ENCODE measurements around the gene LUC7L3. TPM values are rescaled to one million over a fixed set of nuclear protein-coding genes. Genes with fewer than 3 reads are reported as not detected.

Gene LUC7L3
- total RNA-seq, 2 donors from 2014 or later, result 122 to 169 TPM

- Mint-ChIP-seq H3K27ac (no peak overlapping the region), H3K4me1 (peaks cover 19% of the 10 kb centered on the region), H3K27me3 (ENCODE audit: insufficient read depth) (no peaks in the 10 kb centered on the region), H3K9me3 (no peaks in the 10 kb centered on the region), H3K36me3 (ENCODE audit: low read depth) (peaks cover 10% of the 10 kb centered on the region), H3K4me3 (no peak overlapping the region)
- H3K9ac ChIP-seq (ENCODE audit: extremely low read depth, low read length, poor library complexity, severe bottlenecking), result no peak overlapping the region
- no peaks in the 10 kb centered on the region for H3K9me3 ChIP-seq (ENCODE audit: control insufficient read depth, low read length)
- H3K27me3 ChIP-seq (ENCODE audit: control insufficient read depth, insufficient read depth, low read length, poor library complexity, severe bottlenecking), result no peaks in the 10 kb centered on the region
- no peak overlapping the region for H3K4me3 ChIP-seq (ENCODE audit: low read length)
- 71% methylated on average over 2 of the region's 2 CpGs; no CpG with 5 or more reads in 1 of the 2 experiments for WGBS, 2 experiments (ENCODE audit: insufficient coverage in 1 of 2, insufficient read length in 1 of 2)
- H3K4me1 ChIP-seq (ENCODE audit: control insufficient read depth, insufficient read depth, low read length), result peaks cover 3% of the 10 kb centered on the region
- no peak overlapping the region for H3K27ac ChIP-seq (ENCODE audit: low read depth, low read length)
- DNase-seq, result peak; percentile 43
- TF ChIP-seq CTCF (conservative IDR thresholded peaks at IDR 0.05), result no peak
- H3K36me3 ChIP-seq (ENCODE audit: control insufficient read depth, insufficient read depth, low read length), result no peaks in the 10 kb centered on the region
Observed at GRCh38 chr17:50710025-50710424, 9.4 kb upstream of the LUC7L3 start.

- H3K9ac ChIP-seq (ENCODE audit: extremely low read depth, low read length, poor library complexity, severe bottlenecking), result no peak overlapping the region
- H3K27me3 ChIP-seq (ENCODE audit: control insufficient read depth, insufficient read depth, low read length, poor library complexity, severe bottlenecking), result no peaks in the 10 kb centered on the region
- no peak overlapping the region for H3K27ac Mint-ChIP-seq
- peaks cover 18% of the 10 kb centered on the region for H3K4me1 Mint-ChIP-seq
- peaks cover 3% of the 10 kb centered on the region for H3K36me3 Mint-ChIP-seq (ENCODE audit: low read depth)
- H3K4me3 Mint-ChIP-seq, result no peak overlapping the region
- no peaks in the 10 kb centered on the region for H3K36me3 ChIP-seq (ENCODE audit: control insufficient read depth, insufficient read depth, low read length)
- TF ChIP-seq CTCF (conservative IDR thresholded peaks at IDR 0.05), result no peak
- H3K27me3 Mint-ChIP-seq (ENCODE audit: insufficient read depth), result no peaks in the 10 kb centered on the region
- no peak overlapping the region for H3K27ac ChIP-seq (ENCODE audit: low read depth, low read length)
- no peak overlapping the region for H3K4me3 ChIP-seq (ENCODE audit: low read length)
- no peaks in the 10 kb centered on the region for H3K9me3 ChIP-seq (ENCODE audit: control insufficient read depth, low read length)
- no peaks in the 10 kb centered on the region for H3K9me3 Mint-ChIP-seq
- no peak for DNase-seq
- peaks cover 3% of the 10 kb centered on the region for H3K4me1 ChIP-seq (ENCODE audit: control insufficient read depth, insufficient read depth, low read length)
- 89 to 90% methylated on average over 3 to 4 of the region's 4 CpGs for WGBS, 2 experiments (ENCODE audit: insufficient coverage in 1 of 2, insufficient read length in 1 of 2)
Observed at GRCh38 chr17:50710650-50711049, 8.8 kb upstream of the LUC7L3 start.

DNA sequence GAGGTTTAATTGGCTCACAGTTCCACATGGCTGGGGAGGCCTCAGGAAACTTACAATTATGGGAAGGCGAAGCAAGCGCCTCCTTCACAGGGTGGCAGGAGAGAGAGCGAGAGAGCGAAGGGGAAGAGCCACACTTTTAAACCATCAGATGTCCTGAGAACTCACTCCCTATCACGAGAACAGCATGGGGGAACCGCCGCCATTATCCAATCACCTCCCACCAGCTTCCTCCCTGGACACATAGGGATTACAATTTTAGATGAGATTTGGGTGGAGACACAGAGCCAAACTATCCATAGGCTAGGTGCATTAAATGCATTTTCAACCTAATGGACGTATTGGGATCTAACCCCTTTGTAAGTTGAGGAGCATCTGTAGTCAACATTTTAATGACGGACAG, 6.8 kb upstream of the LUC7L3 start:
- peaks cover 18% of the 10 kb centered on the region for H3K4me1 Mint-ChIP-seq
- no peak overlapping the region for H3K27ac ChIP-seq (ENCODE audit: low read depth, low read length)
- H3K4me3 Mint-ChIP-seq, result no peak overlapping the region
- H3K9me3 ChIP-seq (ENCODE audit: control insufficient read depth, low read length), result no peaks in the 10 kb centered on the region
- no peaks in the 10 kb centered on the region for H3K27me3 ChIP-seq (ENCODE audit: control insufficient read depth, insufficient read depth, low read length, poor library complexity, severe bottlenecking)
- H3K4me1 ChIP-seq (ENCODE audit: control insufficient read depth, insufficient read depth, low read length), result peaks cover 3% of the 10 kb centered on the region
- no peak overlapping the region for H3K4me3 ChIP-seq (ENCODE audit: low read length)
- DNase-seq, result peak; percentile 60
- H3K9me3 Mint-ChIP-seq, result no peaks in the 10 kb centered on the region
- TF ChIP-seq CTCF (conservative IDR thresholded peaks at IDR 0.05), result no peak
- H3K9ac ChIP-seq (ENCODE audit: extremely low read depth, low read length, poor library complexity, severe bottlenecking), result no peak overlapping the region
- no peak overlapping the region for H3K27ac Mint-ChIP-seq
- no peaks in the 10 kb centered on the region for H3K36me3 ChIP-seq (ENCODE audit: control insufficient read depth, insufficient read depth, low read length)
- H3K27me3 Mint-ChIP-seq (ENCODE audit: insufficient read depth), result no peaks in the 10 kb centered on the region
- 90 to 100% methylated on average over 2 to 9 of the region's 9 CpGs for WGBS, 2 experiments (ENCODE audit: insufficient coverage in 1 of 2, insufficient read length in 1 of 2)
- no peaks in the 10 kb centered on the region for H3K36me3 Mint-ChIP-seq (ENCODE audit: low read depth)

All from endodermal cell (in vitro differentiated cells).